Measurements from ENCODE around the gene WDR70.
"Not testable (repeated sequence)": the region's sequence is repeated elsewhere in the genome, so short reads cannot be mapped to it uniquely, and the experiment has no call there.

WDR70 gene

GRCh38 chr5:37514946-37515345, 135.8 kb downstream of the WDR70 start:
- no peak for DNase-seq (ENCODE audit: low read depth, low spot score)

GRCh38 chr5:37517686-37518085, 138.6 kb downstream of the WDR70 start:
- no peak for DNase-seq (ENCODE audit: low read depth, low spot score)

- DNase-seq (ENCODE audit: low read depth, low spot score) = not testable (repeated sequence)
Observed at GRCh38 chr5:37518356-37518755, 139.2 kb downstream of the WDR70 start.

DNA sequence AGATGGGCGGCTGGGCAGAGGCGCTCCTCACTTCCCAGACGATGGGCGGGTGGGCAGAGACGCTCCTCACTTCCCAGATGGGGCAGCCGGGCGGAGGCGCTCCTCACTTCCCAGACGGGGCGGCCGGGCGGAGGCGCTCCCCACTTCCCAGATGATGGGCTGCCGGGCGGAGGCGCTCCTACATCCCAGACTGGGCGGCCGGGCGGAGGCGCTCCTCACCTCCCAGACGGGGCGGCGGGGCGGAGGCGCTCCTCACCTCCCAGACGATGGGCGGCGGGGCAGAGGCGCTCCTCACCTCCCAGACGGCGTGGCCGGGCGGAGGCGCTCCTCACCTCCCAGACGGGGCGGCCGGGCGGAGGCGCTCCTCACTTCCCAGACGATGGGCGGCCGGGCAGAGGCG, 140.2 kb downstream of the WDR70 start:
- no peak for DNase-seq (ENCODE audit: low read depth, low spot score)

DNA sequence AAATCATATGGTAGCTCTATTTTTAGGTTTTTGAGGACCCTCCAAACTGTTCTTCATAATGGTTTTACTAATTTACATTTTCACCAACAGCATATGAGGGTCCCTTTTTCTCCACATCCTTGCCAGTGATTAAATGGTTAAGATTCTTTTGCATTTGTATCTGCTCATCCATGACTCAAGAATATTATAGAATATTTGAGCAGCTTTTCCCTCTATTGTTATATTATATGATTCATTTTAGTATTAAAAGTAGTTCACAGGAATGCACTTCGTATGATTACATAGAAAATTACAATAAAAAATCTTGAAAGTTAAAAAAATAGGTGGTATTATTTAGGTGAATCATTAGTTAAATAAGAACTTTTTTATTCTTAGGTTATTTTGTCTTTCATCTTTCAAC, 140.7 kb downstream of the WDR70 start:
- DNase-seq (ENCODE audit: low read depth, low spot score) = no peak

- DNase-seq (ENCODE audit: low read depth, low spot score) = no peak
Observed at GRCh38 chr5:37520811-37521210, 141.7 kb downstream of the WDR70 start.

GRCh38 chr5:37532976-37533740, 154.0 kb downstream of the WDR70 start:
- DNase-seq (ENCODE audit: low read depth, low spot score) = no peak

DNA sequence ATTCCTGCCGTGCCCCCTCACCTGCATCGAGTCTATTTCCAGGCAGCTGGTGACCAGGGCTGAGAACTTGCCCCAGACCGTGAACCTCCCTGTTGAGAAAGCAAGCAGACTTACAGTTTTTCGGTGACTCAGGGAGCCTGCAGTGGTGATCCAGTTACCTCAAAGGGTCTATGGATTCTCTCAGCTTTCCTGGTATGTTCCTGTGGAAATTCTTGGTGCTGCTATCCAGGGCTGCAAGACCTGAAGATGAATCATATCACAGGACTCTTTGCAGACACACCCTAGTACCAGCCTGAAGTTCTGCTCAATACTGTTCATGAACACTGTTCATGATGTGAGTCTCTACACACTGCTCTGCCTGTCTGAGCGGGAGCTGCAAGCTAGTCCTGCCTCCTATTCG, 154.7 kb downstream of the WDR70 start:
- DNase-seq (ENCODE audit: low read depth, low spot score) = peak; percentile 4

- DNase-seq (ENCODE audit: low read depth, low spot score) = no peak
Observed at GRCh38 chr5:37539459-37539858, 160.3 kb downstream of the WDR70 start.

- no peak for DNase-seq (ENCODE audit: low read depth, low spot score)
Observed at GRCh38 chr5:37543216-37543615, 164.1 kb downstream of the WDR70 start.

DNA sequence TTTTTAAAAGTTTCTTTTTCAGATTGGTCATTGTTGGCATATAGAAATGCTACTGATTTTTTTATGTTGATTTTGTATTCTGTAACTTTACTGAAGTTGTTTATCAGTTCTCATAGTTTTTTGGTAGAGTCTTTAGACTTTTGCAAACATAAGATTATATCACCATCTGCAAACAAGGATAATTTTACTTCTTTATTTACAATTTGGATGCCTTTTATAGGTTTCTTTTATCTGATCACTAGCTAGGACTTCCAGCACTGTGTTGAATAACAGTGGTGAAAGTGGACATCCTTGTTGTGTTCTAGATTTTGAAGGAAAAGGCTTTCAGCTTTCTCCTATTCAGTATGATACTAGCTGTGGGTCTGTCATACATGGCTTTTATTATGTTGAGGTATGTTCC, 170.3 kb downstream of the WDR70 start:
- DNase-seq (ENCODE audit: low read depth, low spot score) = no peak

DNA sequence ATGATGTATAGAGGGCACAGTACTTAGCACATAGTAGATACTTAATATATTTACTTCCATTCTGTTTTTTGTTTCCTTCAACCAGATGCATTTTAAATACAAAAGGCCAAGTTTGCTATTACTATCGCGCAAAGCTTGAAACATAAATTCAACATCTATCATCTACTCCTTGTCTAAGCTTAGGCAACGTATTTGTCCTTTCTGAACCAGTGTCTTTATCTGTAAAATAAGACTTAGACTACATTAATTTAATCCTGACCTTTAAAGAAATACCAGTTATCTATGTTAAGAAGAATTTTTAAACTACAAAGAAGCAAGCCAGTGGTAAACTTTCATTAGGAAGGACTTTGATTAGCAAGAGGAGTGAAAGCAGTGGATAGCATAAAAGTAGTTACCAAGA, 173.0 kb downstream of the WDR70 start:
- DNase-seq (ENCODE audit: low read depth, low spot score) = no peak

DNA sequence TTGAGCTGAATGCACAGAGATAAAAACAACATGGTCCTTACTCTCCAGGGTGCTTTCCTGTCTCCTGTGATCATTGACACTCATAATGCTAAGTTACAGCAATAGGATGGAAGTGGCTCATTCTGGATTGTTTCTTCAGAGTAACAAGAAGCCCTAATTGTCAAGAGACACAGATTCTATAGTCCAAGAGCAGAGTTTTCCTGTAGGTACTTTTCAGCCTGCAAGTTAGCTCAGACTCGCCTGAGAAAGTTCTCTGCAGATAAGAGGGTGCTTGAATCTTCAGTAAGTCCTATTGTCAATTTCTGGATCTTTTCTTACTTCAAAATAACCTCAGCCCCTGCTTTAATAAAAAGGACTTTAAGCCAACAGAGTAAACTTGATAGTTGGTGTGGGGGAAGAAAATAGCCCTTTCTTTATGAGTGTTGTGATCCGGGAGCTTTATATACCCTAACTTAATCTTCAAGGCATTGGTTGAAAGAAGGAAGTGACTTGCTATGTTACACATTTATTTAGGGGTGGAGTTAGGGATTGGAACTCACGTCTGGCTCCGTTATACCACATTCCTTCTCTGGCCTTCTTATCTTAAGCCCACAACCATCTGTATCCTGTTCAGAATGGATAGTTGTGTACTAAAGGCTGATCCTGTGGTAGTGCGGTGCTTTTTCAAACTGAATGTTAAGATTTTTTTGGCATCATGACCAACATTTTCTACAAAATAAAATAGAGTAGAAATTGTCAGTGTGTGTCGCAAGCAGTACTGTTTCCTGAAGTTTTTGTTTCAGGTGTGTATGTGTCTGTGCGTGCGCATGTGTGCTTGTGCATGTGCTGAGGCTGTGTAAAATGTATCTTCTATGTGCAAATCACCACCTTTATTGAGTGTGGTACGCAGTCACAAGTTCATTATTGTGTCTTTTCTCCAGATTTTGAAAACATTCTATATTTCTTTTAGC, 173.9 kb downstream of the WDR70 start:
- DNase-seq (ENCODE audit: low read depth, low spot score) = peak; percentile 46

DNA sequence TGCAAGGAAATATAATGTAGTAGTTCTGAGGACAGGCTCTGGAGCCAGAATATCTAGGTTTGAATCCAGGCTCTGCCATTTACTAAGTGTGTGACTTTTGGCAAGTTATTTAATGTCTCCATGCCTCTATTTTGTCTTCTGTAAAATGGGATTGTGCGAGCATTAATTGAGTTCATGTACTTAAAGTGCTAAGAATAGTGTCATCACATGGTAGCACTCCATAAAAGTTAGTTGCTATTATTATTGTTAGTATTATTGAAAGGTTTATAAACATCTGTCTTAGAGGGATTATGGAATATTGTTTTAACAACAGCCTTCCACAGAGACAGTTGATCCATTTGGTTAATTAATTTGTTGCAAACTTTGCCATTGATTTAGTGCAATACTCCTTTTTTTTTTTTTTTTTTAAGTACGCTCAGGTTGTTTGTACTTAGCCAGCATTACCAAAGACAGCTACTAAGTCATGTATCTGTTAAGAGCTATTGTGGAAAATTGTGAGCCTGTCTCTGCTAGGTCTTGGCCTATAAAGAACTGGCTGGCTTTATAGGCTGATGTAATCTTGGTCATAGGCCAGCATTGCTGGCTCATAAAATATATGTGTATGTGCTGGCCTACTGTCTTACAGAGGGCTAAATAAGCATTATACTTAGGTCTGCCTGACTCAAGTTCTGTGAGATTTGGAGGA, 174.7 kb downstream of the WDR70 start:
- DNase-seq (ENCODE audit: low read depth, low spot score) = no peak

- no peak for DNase-seq (ENCODE audit: low read depth, low spot score)
Observed at GRCh38 chr5:37554405-37554739, 175.3 kb downstream of the WDR70 start.

GRCh38 chr5:37554938-37555337, 175.8 kb downstream of the WDR70 start:
- peak; percentile 15 for DNase-seq (ENCODE audit: low read depth, low spot score)

- no peak for DNase-seq (ENCODE audit: low read depth, low spot score)
Observed at GRCh38 chr5:37557734-37558293, 178.7 kb downstream of the WDR70 start.

DNA sequence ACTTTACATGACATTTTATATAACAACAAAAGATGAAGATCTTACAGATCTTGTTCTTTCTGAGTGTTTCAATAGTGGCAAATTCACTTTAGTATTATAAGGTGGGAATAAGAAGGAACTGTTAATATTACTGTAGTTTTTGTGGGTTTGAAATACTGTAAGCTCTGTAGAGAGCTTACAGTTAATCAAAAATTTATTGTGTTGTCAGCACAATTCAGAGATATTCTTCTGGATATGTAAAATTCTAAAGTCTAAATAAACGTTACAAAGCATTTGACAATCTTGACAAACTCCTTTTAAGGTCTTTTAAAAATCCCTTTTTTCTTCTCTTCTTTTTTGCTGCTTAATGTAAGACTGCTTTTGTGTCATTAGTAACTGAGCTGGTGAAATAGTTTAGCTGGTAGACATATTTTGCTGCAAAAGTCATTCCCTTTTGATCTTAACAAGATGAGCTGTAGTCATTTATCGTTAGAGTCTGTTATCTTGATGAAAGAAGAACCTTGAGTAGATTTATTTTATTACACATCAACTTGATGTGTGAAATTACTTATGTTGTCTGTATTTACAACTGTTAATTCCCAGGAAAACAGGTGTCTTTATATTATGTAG, 186.0 kb downstream of the WDR70 start:
- no peak for DNase-seq (ENCODE audit: low read depth, low spot score)

DNA sequence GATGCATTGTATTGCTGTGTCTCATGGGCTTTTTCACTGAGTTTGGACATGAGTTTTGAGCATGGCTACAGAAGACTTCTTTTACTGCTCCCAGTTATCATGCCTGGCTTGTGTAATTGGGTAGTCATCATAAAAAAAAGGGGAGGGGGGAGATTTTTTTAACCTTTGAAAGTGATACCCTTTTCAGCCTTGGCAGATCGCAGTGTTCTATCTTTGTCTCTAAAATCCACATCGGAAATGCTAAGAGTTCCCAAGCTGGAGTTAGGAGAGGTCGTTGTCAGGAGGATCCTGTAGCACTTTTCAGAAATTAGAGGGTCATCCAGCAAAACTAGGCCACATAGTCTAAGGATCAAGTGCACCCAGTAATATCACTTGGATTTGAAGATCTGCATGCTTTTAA, 188.4 kb downstream of the WDR70 start:
- DNase-seq (ENCODE audit: low read depth, low spot score) = no peak

DNA sequence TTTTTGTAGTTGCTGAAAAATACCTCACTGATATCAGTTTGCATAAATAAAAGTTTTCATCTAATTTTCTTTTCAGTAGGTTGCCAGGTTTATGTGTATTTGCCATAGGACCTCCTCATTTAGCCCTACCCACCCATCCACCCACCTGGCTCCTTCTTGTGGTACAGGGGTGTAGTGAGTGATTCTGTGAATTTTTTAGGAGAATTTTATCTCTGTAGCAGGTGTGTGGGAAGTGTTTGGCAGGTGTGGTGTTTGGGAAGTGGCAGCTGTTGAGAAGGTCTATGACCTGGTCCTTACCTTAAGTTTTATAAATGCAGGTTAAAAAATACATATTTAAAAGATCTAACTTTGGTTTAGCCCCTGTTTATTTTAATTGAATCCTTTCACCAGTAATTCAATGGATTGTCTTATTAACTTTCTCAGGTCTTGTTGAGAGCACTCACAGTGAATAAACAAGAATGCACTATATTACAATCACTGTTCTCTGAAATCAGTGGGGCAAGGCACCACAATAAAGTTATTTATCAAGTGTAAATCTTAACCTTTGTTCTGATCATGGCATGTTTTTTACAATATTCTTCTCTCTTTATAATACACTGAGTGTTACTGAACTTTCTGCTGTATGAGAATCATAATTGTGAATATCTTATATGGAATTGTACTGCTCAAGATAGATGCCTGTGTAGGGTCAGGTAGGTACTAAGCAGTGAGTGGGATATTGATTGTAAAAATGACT, 189.1 kb downstream of the WDR70 start:
- DNase-seq (ENCODE audit: low read depth, low spot score) = no peak

DNA sequence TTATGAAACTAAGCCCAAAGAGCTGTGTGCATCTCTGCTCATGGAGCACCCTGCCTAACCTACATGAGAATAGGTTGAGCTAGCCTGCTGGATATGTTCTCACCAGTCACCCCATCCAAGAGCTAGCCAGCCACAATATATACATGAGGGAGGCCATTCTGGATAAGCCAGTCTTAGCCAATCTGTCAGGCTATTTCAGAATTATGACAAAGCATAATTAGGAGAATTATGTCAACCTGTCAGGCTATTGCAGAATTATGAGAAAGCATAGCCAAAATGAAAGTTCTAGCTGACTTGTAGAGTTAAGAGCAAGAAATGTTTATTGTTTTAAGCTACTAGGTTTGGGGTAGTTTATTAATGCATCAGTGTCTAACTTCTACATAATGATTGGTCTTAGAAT, 189.8 kb downstream of the WDR70 start:
- no peak for DNase-seq (ENCODE audit: low read depth, low spot score)

Measured in ELF-1 (cell line).